Peyer's patch (tissue), 4 donors: Measurements from ENCODE around the gene REP15. TPM values are rescaled to one million over a fixed set of nuclear protein-coding genes. Genes with fewer than 3 reads are reported as not detected.

Experiments
- DNase-seq, 3 donors: peaks; one replicate each; pipeline ENCODE4 v3.0.0-alpha.2; 2017 to 2019
- H3K27ac ChIP-seq, 4 donors: fragments of 200-600 bp; sonication (generic); one replicate each; pipeline ENCODE4 v1.5.1; 2016 to 2019
- H3K27me3 ChIP-seq, 2 donors: fragments of 200-600 bp; sonication (generic); one replicate each; pipeline ENCODE4 v1.5.1; 2019
- H3K36me3 ChIP-seq, 3 donors: fragments of 200-600 bp; sonication (generic); one replicate each; pipeline ENCODE4 v1.5.1; 2016 to 2019
- H3K4me1 ChIP-seq, 4 donors: fragments of 200-600 bp; sonication (generic); one replicate each; pipeline ENCODE4 v1.5.1; 2016 to 2019
- H3K4me3 ChIP-seq, 4 donors: fragments of 200-600 bp; sonication (generic); 1 replicate in 3 of 4; 2 replicates in 1 of 4; pipeline ENCODE4 v1.5.1; 2016 to 2019; ENCODE audit warnings: mild to moderate bottlenecking in 1 of 4
- H3K9me3 ChIP-seq, 4 donors: fragments of 200-600 bp; sonication (generic); one replicate each; pipeline ENCODE4 v1.5.1; 2016 to 2019; ENCODE audit warnings: mild to moderate bottlenecking in 1 of 4
- CTCF ChIP-seq, 6 experiments: fragments of 450-650 bp in 4 of 6; fragments of 200-600 bp in 2 of 6; sonication (generic) in 1 of 6; IDR thresholded peaks; one replicate each; pipeline ENCODE4 v1.5.1; 2017 to 2019; ENCODE audit warnings: antibody characterized with exemption in 6 of 6, mild to moderate bottlenecking in 3 of 6, moderate library complexity in 1 of 6
- POLR2A ChIP-seq, 2 donors: fragments of 450-650 bp; IDR thresholded peaks; one replicate each; pipeline ENCODE4 v1.5.1; 2017; ENCODE audit warnings: antibody characterized with exemption in 2 of 2, mild to moderate bottlenecking in 2 of 2, moderate library complexity in 2 of 2
- total RNA-seq, 4 donors: library from RNA; depleted of rRNA; stranded (reverse); fragments of >200 nt; gene quantifications; one replicate each; pipeline ENCODE4 v1.1.0, GENCODE V29; 2016

The REP15 gene
- total RNA-seq, 4 donors from 2014 or later = 14.3 to 23.8 (median 17.9) TPM

DNA sequence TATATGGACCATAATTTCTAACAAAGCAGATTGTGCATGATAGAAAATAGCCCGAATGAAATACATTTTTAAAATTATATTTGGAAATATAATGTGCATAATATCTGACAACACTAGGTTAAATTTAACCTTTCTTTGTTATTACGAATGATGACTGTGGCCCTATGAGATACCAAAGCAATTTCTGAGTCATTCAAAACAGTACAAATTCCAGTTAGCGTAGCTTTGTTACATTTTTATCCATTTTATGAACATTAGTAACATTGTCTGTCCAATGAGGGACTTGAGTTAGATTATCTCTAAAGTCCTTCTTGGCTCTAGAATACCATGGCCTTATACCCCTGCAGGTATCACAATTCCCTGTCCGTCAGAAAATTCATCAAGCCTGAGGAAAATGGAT is 39.0 kb upstream of the REP15 start:
- Histone ChIP-seq H3K4me3 (no peak overlapping the region), H3K4me1 (no peaks in the 10 kb centered on the region), H3K36me3 (peaks cover 0 to 15% (median 0%) of the 10 kb centered on the region in 3 donors), H3K9me3 (no peaks in the 10 kb centered on the region), H3K27me3 (no peaks in the 10 kb centered on the region), H3K27ac (no peak overlapping the region)
- no peak for DNase-seq
- TF ChIP-seq POLR2A (IDR thresholded peaks at IDR 0.05) (no peak), CTCF (IDR thresholded peaks at IDR 0.05) (no peak)

- Histone ChIP-seq H3K27me3 (no peaks in the 10 kb centered on the region), H3K36me3 (peaks cover 0 to 35% (median 0%) of the 10 kb centered on the region in 3 donors), H3K27ac (no peak overlapping the region), H3K9me3 (no peaks in the 10 kb centered on the region), H3K4me1 (no peaks in the 10 kb centered on the region), H3K4me3 (no peak overlapping the region)
- no peak for DNase-seq
- no peak for TF ChIP-seq CTCF (IDR thresholded peaks at IDR 0.05)
- TF ChIP-seq POLR2A (IDR thresholded peaks at IDR 0.05) = no peak
Measured at GRCh38 chr12:27665704-27666103, 30.5 kb upstream of the REP15 start.

GRCh38 chr12:27666510-27666909 is 29.7 kb upstream of the REP15 start:
- Histone ChIP-seq H3K36me3 (peaks cover 0 to 27% (median 0%) of the 10 kb centered on the region in 3 donors), H3K4me1 (no peaks in the 10 kb centered on the region), H3K27ac (no peak overlapping the region), H3K9me3 (no peaks in the 10 kb centered on the region), H3K27me3 (no peaks in the 10 kb centered on the region), H3K4me3 (no peak overlapping the region)
- DNase-seq = no peak
- TF ChIP-seq CTCF (IDR thresholded peaks at IDR 0.05) (no peak), POLR2A (IDR thresholded peaks at IDR 0.05) (no peak)

DNA sequence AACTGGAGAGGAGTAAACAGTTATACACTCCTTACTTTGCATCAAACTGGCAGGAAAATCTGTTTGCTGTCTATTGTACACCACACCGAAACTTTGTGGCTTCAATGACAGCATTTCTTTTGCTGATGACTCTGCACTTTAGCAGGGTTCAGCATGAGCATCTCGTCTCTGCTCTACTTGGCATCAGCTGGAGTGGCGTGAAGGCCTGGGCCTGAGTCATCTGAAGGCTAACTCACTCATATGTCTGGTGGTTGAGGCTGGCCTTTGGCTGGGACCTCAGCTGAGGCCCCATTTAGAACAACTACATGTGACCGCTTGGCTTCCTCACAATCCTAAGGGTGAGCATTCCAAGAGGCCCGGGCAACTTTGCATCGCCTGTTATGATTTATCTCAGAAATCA is 28.7 kb upstream of the REP15 start:
- H3K27me3 ChIP-seq = no peaks in the 10 kb centered on the region
- H3K4me1 ChIP-seq = no peaks in the 10 kb centered on the region
- H3K27ac ChIP-seq = no peak overlapping the region
- TF ChIP-seq POLR2A (IDR thresholded peaks at IDR 0.05) (no peak), CTCF (IDR thresholded peaks at IDR 0.05) (no peak)
- peaks cover 0 to 21% (median 0%) of the 10 kb centered on the region in 3 donors for H3K36me3 ChIP-seq
- DNase-seq = no peak
- H3K9me3 ChIP-seq = no peaks in the 10 kb centered on the region
- H3K4me3 ChIP-seq = no peak overlapping the region

DNA sequence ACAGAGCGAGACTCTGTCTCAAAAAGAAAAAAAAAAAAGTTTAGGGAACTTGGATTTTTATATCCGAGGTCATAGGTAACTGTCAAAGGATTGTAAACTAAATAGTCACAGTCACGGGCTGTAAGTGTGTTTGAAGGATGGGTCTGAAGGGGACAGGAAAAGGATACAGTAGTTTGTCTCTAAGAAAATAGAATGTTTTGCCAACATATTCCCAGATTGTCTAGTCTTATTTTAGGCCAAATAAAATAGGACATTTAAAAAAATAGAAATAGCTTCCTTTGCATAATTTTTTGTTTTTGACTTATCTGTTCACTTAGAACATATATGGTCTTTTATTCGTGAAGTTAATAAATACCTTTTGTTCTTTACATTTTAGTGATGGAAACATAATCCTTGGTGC is 24.2 kb upstream of the REP15 start:
- Histone ChIP-seq H3K4me3 (no peak overlapping the region), H3K4me1 (no peaks in the 10 kb centered on the region), H3K9me3 (no peaks in the 10 kb centered on the region), H3K27me3 (no peaks in the 10 kb centered on the region), H3K27ac (no peak overlapping the region), H3K36me3 (peaks cover 0 to 23% (median 0%) of the 10 kb centered on the region in 3 donors)
- DNase-seq = no peak
- TF ChIP-seq POLR2A (IDR thresholded peaks at IDR 0.05) (no peak), CTCF (IDR thresholded peaks at IDR 0.05) (no peak)

DNA sequence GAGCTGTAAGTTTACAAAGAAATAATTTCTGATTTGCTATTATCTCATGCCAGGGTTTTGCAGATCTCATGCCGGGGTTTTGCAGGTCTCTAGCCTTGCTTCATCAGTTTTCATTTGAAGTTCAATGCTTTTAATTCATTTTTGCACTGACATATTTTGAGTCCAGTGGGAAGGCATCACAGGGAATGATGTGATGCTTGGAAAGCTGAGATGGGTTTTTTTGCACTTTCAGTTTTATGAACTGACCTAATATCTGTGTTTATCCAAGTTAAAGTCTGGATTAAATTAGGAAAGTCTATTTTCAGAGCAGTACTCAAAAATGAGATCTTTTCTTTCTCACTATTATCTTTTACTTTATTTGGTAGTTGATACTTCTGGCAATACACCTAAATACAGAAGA is 23.6 kb upstream of the REP15 start:
- TF ChIP-seq CTCF (IDR thresholded peaks at IDR 0.05) (no peak), POLR2A (IDR thresholded peaks at IDR 0.05) (no peak)
- no peak overlapping the region for H3K4me3 ChIP-seq
- H3K4me1 ChIP-seq = no peaks in the 10 kb centered on the region
- H3K27ac ChIP-seq = no peak overlapping the region
- no peaks in the 10 kb centered on the region for H3K27me3 ChIP-seq
- H3K36me3 ChIP-seq = peaks cover 0 to 24% (median 0%) of the 10 kb centered on the region in 3 donors
- DNase-seq = no peak
- H3K9me3 ChIP-seq = no peaks in the 10 kb centered on the region
